ENCODE results near the gene MAP4. TPM values are rescaled to one million over a fixed set of nuclear protein-coding genes. Genes with fewer than 3 reads are reported as not detected.

The MAP4 gene
- total RNA-seq, 1 experiment from 2014 or later, result 140 TPM

GRCh38 chr3:47846880-47847248, 169.4 kb downstream of the MAP4 start:
- Mint-ChIP-seq H3K4me3 (no peak overlapping the region), H3K27ac (no peak overlapping the region; a peak in 1 of 7 replicates)
- WGBS (ENCODE audit: extremely low coverage, insufficient read length, low lambda C conversion rate), result no CpG with 5 or more reads among the region's 10 CpGs

More at GRCh38 chr3:47846880-47847248, 169.4 kb downstream of the MAP4 start:
- Histone ChIP-seq H4K91ac (ENCODE audit: insufficient read length, low read depth, low read length) (no peak overlapping the region), H2BK20ac (ENCODE audit: low read depth, low read length, poor library complexity, severe bottlenecking) (no peak overlapping the region), H2BK5ac (ENCODE audit: insufficient read length, low read length) (no peak overlapping the region), H3K9ac (ENCODE audit: extremely low read depth, insufficient read length, low read length) (no peak overlapping the region), H3K4me1 (ENCODE audit: insufficient read depth, low read length) (0 out of 2 replicates have a peak, but pooled peaks cover under 1% of the 10 kb centered on the region), H3K56ac (ENCODE audit: insufficient read length, low read depth, low read length) (no peak overlapping the region), H3K27ac (ENCODE audit: insufficient read length, low read depth, low read length) (no peak overlapping the region), H2AK5ac (ENCODE audit: insufficient read length, low read length) (no peak overlapping the region), H4K20me1 (ENCODE audit: control insufficient read depth, insufficient read depth, insufficient read length) (no peaks in the 10 kb centered on the region), H3T11ph (ENCODE audit: low read length) (no peak overlapping the region), H4K8ac (replicated peaks; ENCODE audit: insufficient read length, low read depth, low read length) (no peak overlapping the region), H3K23ac (ENCODE audit: insufficient read length, low read depth, low read length) (no peak overlapping the region), H3K4me2 (ENCODE audit: insufficient read depth, insufficient read length, low read length) (no peak overlapping the region), H3K14ac (ENCODE audit: insufficient read depth, low read length) (no peak overlapping the region), H3K18ac (ENCODE audit: insufficient read length, low read depth, low read length) (no peak overlapping the region), H2BK120ac (ENCODE audit: low read depth, low read length, poor library complexity, severe bottlenecking) (no peak overlapping the region), H3K27me3 (ENCODE audit: insufficient read depth, low read length) (no peaks in the 10 kb centered on the region), H3K4ac (ENCODE audit: low read depth, low read length) (no peak overlapping the region), H3K79me2 (ENCODE audit: insufficient read depth, low read length) (no peaks in the 10 kb centered on the region), H4K5ac (ENCODE audit: insufficient read length, low read depth, low read length) (no peak overlapping the region), H2BK12ac (ENCODE audit: insufficient read length, low read depth, low read length) (no peak overlapping the region), H2AFZ (ENCODE audit: low read length) (no peak overlapping the region), H2BK15ac (ENCODE audit: low read depth, low read length) (no peak overlapping the region), H3K23me2 (ENCODE audit: insufficient read length, low read depth, low read length, poor library complexity, severe bottlenecking) (no peaks in the 10 kb centered on the region), H3K79me1 (ENCODE audit: insufficient read depth, low read depth, low read length, poor library complexity, severe bottlenecking) (no peaks in the 10 kb centered on the region), H3K9me3 (ENCODE audit: control insufficient read depth, low read depth, low read length) (no peaks in the 10 kb centered on the region)
- Mint-ChIP-seq H3K9me3 (no peaks in the 10 kb centered on the region; a peak in 1 of 5 replicates), H3K27me3 (ENCODE audit: low read depth) (no peaks in the 10 kb centered on the region), H3K36me3 (ENCODE audit: insufficient read depth in 1 of 3, low read depth in 3 of 3) (peaks cover 60 to 96% (median 83%) of the 10 kb centered on the region in 3 experiments), H3K4me1 (peaks cover 12 to 23% of the 10 kb centered on the region in 2 experiments)
- no peak for TF ChIP-seq CTCF (conservative IDR thresholded peaks at IDR 0.05)
- no peak for DNase-seq

All from H9 (cell line).